HG02610 (cell line): ENCODE measurements around the gene SERPIND1.
"Not testable (repeated sequence)": the region's sequence is repeated elsewhere in the genome, so short reads cannot be mapped to it uniquely, and the experiment has no call there.

Experiments used
- ATAC-seq: cut with Tn5 transposase; IDR thresholded peaks from one replicate; pipeline ENCODE4 v1.9.1; 2021; ENCODE audit warnings: mild to moderate bottlenecking, moderate library complexity; ENCODE audit not compliant: unreplicated experiment

SERPIND1 gene, protein sequence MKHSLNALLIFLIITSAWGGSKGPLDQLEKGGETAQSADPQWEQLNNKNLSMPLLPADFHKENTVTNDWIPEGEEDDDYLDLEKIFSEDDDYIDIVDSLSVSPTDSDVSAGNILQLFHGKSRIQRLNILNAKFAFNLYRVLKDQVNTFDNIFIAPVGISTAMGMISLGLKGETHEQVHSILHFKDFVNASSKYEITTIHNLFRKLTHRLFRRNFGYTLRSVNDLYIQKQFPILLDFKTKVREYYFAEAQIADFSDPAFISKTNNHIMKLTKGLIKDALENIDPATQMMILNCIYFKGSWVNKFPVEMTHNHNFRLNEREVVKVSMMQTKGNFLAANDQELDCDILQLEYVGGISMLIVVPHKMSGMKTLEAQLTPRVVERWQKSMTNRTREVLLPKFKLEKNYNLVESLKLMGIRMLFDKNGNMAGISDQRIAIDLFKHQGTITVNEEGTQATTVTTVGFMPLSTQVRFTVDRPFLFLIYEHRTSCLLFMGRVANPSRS

DNA sequence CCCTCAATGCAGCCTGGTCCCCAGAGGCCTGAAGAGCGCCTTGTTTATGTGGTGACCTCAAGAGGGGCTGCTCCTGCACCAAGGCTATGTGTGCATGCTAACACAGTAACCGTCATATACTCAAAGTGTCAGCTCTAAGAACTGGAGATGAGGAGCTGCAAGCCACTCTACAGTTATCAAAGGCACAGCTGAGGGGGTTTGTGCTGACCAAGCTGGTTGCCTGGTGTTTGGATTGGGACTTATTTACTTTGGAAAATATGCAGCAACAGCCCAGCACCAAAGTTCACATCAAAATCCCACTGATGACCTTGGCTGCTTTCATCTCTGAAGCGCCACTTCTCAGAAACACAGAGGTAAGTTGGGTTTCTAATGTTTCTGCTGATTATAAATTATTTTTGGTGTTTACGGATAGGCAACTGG, at the start of gene SERPIND1:
Gene SERPIND1 (plus strand): TSS at position 321 of the 420 bp plus-strand sequence. CDS start 5,200 bp downstream, outside the sequence.
- ATAC-seq, result no peak

DNA sequence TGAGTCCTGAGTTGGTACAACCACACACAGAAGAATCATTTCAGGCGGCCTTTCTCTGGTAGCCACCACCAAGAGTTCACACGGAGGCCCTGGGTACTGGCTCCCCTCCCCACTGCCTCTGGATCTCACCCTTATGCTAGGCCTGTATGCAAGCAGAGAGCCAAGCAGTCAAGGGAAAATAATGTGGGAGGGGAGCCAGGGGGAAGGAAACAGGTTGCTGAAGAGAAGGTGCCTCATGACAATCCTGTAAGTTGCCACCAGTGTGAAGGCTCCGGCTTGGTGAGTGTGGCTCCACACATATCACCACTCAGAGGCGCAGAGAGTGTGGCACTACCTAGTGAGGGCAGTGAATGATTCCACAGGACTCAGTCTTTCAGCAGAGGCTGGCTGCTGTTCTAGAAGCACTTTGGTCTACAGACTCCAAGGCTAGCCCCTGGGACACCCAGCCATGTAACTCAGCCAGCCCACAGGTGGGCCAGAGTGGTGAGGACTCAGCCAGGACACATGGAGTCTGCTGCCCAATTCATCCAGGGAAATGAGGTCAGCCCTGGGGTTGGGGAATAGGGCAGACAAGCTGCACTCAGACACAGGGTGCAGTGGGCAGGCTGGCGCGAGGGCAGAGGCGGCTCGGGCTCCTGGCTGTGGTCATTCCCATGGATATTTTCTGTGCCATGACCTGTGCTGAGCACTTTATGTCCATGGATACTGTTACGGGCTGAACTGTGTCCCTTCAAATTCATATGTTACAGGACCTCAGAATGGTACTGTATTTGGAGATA, 49.0 kb upstream of the SERPIND1 start:
- ATAC-seq, result no peak

DNA sequence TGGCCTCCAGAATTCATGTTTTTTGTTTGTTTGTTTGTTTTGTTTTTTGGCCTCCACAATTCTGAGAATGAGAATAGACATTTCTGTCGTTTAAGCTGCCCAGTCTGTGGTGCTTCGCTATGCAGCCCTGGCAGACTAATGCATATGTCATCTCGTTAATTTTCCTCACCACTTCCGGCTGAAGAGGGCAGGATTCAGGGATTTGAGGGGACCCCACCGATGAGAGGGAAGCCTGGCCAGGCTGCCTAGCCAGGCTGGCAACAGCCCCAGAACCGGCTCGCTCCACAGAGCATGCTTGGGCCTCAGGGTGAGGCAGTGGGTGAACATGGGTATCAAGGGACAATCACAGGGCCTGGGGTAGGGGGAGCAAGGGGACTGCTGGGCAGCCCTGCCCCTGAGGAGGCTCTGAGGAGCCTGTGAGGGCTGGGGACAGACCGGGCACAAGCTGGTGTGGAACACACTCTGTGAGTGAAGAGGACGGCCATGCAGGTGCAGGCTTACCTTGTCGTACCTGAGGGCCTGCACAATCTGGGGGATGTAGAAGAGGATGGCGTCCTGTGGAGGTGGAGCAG, 47.8 kb upstream of the SERPIND1 start:
- ATAC-seq, result no peak

- no peak for ATAC-seq
These were observed 46.5 kb upstream of the SERPIND1 start for GRCh38 chr22:20727118-20728015.

DNA sequence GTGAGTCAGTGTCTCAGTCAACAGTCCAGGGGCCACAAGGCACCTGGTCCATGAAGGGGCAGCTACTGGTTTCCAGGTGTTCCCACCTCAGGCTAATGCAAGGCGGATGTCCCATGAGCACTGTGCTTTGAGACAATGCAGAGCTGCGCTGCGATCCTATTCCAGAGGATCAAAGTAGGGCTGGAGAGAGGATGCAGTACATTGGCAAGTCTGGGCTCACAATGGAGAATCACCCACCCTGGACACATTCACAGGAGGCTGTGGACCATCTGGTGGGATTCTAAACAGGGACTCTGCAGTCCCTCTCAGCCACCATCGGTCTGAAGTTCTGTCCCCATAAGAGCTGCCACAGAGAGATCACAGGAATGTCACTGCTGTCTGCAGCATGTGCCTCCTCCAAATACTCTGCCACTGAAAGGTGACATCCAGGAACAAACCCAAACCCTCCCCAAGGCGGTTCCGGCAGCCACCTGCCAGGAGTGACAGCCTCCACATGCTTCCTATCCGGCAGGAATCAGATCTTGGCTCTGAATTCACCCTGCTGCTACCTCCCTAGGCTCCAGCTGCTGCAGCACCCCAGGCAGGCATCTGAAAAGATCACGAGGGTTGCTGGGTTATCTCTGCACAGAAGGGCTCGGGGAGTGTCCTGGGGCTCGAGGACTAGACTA, 45.3 kb upstream of the SERPIND1 start:
- no peak for ATAC-seq

- ATAC-seq, result no peak
These were observed 44.7 kb upstream of the SERPIND1 start for GRCh38 chr22:20729194-20729593.

- ATAC-seq, result not testable (repeated sequence)
These were observed 41.5 kb upstream of the SERPIND1 start for GRCh38 chr22:20732431-20732830.

DNA sequence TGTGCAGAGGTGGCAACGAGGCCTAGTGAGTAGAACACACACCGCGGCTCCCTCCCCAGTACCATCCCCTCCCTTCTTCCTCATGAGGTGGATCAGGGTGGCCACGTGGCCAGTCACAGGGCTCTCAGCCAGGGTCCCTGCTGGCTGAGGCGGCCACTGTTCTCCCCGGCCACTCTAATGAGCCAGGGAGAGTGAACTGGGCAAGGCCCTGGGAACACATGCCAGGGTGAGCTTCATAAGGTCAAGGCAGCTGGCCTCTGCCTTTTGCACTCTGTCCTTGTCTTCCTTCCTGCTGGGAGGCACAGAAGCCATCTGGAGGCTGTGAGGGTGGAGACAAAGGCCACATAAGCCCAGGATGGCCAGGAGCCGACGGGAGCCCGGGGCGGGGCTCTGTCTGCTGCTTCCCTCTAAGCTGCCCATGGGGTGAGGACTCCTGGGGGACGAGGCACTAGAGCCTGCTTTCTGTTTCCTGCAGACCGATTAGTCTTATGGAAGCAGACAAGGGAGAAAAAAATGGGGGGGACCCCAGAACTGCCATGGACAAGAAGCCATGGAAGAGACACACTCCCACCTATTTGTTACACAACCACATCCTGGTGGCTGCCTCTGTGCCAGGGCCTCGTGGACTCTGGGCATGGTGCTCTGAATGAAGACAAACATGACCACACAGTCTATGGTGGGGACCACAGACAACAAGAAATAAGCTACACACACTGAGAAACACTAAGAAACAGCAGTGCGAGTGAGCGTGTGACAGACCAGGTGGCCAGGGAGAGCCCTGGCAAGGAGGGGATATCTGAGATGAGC, 38.4 kb upstream of the SERPIND1 start:
- not testable (repeated sequence) for ATAC-seq

DNA sequence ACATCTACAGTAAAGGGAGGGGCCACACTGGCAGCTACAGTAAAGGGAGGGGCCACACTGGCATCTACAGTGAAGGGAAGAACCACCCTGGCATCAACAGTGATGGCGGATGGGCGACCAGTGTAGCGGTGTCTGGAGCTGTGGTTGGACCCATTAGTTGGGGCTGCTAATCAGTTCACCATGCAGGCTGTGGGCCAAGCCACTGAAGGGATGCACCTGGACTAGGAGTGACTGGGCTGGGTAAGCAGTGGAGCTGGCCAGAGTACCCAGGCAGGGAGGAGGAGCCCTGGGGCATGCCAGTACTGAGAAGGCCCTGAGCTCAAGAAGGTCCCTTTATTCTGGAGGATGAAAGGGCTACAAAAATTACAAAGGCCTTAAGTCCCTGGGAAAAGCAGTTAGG, 37.0 kb upstream of the SERPIND1 start:
- ATAC-seq, result not testable (repeated sequence)

GRCh38 chr22:20738394-20739089, 35.4 kb upstream of the SERPIND1 start:
- ATAC-seq, result no peak

DNA sequence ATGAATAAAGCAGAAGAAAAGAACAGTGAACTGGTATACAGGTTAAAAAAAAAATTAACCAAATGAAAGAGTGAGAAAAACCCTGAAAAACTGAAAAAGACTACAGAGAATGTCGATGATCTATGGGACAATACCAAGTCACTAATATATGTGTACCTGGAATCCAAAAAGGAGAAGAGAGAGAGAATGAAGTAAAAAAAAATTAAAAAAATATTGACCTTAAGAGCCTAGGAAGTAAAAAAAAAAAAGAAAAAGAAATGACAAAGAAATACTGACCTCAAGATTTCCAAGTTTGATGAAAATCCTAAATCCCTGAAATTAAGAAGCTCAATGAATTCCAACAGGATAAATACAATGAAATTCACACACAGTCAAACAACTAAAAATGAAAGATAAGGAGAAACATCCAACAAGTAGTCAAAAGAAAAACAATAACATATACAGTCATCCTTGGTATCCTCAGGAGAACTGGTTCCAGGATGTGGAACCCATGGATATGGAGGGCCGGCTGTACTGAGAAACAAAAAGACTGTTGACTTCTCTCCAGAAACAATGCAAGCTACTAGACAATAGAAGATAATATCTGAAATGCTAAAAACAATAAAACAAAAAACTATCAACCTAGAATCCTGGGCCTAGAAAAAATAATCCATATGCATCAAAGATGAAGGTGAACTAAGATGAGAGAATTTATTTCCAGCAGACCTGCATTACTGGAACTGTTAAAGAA, 33.5 kb upstream of the SERPIND1 start:
- no peak for ATAC-seq

- no peak for ATAC-seq
These were observed 32.8 kb upstream of the SERPIND1 start for GRCh38 chr22:20741008-20741633.

GRCh38 chr22:20741634-20742581, 32.0 kb upstream of the SERPIND1 start:
- no peak for ATAC-seq

DNA sequence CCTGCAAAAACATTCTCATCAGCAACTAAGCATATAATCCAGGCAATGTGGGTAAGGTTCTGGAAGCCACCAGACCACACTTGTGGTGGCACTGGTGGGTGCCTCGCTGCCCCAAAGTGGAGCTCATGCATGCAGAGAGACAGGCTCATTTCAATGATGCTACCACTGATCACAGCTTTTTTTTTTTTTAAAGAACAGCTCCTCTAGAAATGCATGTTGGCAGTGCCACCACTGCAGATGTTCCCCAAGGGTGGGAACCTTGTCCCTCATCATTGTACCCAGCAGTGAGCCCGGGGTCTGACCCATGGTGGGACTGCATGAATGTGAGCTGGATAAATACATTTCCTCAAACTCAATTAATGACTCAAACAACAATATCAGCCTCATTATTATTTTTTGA, 31.1 kb upstream of the SERPIND1 start:
- ATAC-seq, result no peak

DNA sequence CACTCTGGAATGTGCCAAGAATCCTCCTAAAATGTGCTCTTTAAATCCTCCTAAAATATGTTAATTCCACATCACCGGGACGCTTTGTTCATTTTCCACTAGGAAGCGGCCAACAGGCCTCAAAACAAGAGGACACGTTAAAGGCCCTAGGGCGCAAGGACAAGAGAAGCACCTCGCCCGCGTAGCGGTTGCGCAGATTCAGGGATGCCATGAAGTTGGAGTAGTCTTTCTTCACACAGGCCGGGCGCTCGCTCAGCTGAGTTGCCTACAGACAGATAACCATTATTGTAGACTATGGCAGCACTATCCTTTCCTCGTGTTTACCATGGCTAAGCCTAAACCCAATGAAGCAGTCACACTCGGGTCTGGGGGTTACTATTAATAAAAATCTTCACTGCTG, 29.5 kb upstream of the SERPIND1 start:
- ATAC-seq, result no peak

- ATAC-seq, result no peak
These were observed 28.8 kb upstream of the SERPIND1 start for GRCh38 chr22:20745119-20745518.
